GM12874 (cell line): ENCODE data around the gene RPL22.

Experiments
- TF ChIP-seq, protein P1 (sequence below): IDR thresholded peaks from 2 replicates; pipeline ENCODE4 v1.5.1; 2011; ENCODE audit warnings: low read depth, mild to moderate bottlenecking, control low read depth, low read length, moderate library complexity; ENCODE audit not compliant: insufficient read depth

Gene RPL22

DNA sequence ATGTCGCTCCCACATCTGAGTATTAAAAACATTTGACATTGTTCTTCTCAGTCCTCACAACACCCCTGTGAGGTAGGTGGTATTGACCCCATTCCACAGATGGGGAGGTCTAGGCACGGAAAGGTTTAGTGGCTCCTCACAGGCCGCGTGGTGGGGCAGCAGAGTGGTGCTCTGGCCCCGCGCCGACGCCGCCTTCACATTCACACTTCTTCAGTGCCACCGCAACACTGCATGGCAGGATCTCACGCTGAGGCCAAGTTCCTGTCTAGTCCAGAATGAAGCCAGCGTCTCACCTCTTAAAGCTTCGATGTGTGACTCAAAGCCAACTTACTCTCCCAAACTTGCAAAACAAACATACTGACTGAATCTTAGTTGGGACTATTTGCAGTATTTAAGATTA lies 24.2 kb upstream of the RPL22 start:
- TF ChIP-seq, protein P1, sequence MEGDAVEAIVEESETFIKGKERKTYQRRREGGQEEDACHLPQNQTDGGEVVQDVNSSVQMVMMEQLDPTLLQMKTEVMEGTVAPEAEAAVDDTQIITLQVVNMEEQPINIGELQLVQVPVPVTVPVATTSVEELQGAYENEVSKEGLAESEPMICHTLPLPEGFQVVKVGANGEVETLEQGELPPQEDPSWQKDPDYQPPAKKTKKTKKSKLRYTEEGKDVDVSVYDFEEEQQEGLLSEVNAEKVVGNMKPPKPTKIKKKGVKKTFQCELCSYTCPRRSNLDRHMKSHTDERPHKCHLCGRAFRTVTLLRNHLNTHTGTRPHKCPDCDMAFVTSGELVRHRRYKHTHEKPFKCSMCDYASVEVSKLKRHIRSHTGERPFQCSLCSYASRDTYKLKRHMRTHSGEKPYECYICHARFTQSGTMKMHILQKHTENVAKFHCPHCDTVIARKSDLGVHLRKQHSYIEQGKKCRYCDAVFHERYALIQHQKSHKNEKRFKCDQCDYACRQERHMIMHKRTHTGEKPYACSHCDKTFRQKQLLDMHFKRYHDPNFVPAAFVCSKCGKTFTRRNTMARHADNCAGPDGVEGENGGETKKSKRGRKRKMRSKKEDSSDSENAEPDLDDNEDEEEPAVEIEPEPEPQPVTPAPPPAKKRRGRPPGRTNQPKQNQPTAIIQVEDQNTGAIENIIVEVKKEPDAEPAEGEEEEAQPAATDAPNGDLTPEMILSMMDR: no peak

DNA sequence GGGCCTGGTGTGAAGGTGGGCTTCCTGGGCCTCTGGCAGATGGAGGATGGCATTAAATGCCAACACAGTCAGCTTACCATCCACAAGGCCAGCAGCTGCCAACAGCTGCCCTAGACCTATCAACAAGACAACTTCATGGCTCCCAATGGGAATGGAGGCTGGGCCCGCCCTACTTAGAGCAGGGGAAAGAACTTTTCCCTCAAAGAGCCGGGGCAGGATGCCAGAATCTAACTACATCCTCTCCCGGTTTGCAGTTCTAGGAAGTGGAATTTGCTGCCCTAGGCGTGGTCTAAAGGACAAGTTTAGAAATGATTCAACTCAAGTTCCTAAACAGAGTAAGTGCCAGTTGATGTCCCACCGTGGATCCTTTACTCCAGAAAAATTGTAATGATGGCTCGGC lies 23.2 kb upstream of the RPL22 start:
- TF ChIP-seq, protein P1: no peak

DNA sequence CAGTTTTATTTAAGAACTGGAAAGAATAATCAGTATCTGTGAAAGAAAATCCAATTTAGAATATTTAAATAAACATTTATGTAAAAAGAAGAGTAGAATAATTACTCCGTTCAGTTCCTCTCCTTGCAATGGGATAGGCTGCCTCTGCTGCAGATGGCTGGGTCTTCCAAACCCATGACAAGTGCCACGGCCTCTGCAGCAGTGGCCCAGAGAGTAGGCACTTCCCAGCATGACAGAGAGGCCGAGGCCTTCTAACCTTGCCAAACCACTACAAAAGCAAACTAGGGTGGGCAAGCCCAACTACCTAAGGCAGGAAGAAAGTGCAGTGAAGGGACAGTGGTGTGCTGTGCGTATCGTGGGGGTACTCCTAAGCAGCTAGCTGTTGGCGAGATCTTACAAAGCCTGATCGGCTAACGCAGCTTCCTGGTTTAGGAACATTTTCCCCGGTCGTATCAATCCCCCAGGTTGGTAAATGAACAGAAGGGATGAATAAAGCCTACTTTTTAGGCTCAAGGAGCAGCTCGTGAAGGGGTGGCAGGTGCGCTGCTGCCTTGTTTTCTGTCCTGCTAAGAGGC lies 21.9 kb upstream of the RPL22 start:
- TF ChIP-seq, protein P1: no peak

DNA sequence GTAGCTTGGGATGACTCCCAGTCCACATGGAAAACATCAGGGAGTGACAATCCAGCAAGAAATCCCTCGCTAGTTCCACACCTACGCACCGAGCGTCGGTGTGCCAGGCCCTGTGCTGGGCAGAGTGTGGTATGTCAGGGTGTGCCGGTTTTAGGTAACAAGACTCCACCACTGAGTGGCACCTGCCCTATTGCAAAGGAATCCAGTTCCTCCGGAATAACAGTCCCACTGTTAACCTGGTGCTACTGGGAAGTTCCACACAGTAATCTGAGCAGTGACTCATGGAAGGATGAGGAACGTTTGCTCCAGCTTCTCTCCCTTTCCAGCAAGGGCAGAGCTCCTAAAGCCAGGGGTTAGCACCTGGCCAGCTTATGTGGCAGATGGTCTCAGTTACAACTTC lies 20.8 kb upstream of the RPL22 start:
- TF ChIP-seq, protein P1: no peak

DNA sequence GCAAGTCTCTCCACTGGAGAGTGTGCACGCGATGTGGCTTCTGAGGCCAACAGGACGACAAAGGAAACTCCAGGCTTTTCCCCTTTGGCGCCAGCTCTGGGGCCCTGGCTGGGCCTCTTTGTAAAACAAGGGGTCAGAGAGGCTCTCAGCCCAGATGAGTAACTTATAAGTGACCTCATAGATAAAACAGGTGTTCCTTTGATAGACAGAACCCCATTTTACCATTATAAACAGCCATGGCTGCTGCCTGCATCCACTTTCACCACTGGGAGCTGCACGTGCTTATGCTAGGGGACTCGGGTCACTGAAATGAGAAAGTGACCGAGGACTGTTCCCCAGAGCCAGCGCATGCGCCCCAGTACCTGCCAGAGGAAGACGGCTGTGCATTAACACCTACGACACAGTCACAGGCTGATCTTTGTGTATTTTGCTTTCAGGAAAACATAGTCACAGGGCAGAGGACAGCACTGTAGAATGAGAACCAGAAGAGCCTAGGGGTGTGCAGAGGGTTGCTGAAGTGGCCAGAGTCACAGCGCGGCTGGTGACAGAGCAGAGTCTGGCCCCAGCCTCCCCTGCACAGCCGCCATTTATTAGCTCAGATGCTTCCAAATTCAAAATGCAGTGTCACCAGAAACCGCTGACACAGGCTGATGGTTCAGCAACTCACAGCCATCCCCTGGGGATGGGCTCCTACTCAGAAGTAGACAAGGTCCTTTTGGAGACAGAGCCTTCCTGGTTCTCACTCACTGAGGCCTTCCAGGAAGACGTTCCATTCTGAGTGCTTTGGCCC lies 19.2 kb upstream of the RPL22 start:
- TF ChIP-seq, protein P1: no peak

DNA sequence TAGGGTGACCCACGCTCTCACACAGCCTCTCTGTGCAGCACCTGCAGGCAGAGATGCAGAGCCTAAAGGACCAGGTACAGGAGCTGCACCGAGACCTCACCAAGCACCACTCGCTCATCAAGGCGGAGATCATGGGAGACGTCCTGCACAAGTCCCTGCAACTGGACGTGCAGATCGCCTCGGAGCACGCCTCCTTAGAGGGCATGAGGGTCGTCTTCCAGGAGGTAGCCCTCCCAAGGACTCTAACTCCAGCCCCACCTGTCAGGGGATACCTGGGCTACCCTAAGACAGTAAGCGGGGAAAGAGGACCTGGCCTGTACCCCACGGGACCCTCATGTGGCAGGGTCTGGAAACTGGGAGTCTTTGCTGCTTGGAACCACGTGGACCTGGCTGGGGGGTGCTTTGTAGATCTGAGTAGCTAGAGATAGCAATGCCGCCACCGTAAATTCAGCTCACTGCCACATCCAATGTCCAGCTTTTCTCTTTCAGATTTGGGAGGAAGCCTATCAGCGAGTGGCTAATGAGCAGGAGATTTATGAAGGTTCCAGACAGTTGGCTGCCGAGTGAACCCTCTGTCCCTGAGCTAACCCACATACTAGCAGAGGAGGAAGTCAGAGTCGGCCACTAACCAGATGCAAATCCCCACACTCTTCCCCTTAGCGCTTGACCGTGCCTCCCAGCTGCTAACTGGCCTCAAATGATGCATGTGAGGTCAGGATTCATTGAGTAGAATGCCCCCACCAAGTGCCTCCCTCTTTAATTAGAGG lies 13.0 kb upstream of the RPL22 start:
- TF ChIP-seq, protein P1: no peak

DNA sequence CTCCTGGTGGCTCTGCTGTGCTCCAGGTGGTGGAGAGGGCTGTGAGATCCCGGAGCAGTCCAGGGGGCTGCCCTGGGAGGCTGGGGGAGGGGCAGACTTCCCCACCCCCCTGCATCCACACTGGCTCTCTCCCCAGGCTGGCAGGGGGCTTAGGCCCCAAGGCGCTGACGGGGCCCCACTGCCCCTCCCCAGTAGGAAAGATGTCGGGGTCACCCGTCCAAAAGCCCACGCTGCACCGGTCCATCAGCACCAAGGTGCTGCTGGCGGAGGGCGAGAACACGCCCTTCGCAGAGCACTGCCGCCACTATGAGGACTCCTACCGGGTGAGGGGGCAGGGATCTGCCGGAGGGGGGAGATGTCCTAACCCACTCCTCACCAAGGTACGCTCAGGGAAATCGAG lies 12.3 kb upstream of the RPL22 start:
- TF ChIP-seq, protein P1: no peak
